ENCODE data around the gene TAF1B. TPM values are rescaled to one million over a fixed set of nuclear protein-coding genes. Genes with fewer than 3 reads are reported as not detected.

TAF1B gene
- total RNA-seq, 1 donor from 2014 or later = 86.3 TPM

GRCh38 chr2:9949239-9949991 lies 106.1 kb downstream of the TAF1B start:
- H3F3A ChIP-seq (ENCODE audit: low read depth) = peaks cover 8% of the 10 kb centered on the region
- no peak overlapping the region for H3K9ac ChIP-seq
- no peak overlapping the region for H2AFZ ChIP-seq (replicated peaks)
- Mint-ChIP-seq H3K4me3 (peak overlapping the region; percentile 75), H3K27me3 (ENCODE audit: insufficient read depth, low read depth) (peaks cover 35% of the 10 kb centered on the region), H3K4me1 (peaks cover 3% of the 10 kb centered on the region), H3K27ac (no peak overlapping the region), H3K36me3 (no peaks in the 10 kb centered on the region), H3K9me3 (no peaks in the 10 kb centered on the region)
- no peak overlapping the region for H3K4me3 ChIP-seq
- H3K27ac ChIP-seq = no peak overlapping the region
- no peaks in the 10 kb centered on the region for H3K79me2 ChIP-seq (ENCODE audit: low read depth)
- TF ChIP-seq EZH2phosphoT487 (IDR thresholded peaks at IDR 0.05) = no peak
- no peak for TF ChIP-seq EZH2 (IDR thresholded peaks at IDR 0.05)
- no peak for TF ChIP-seq CTCF (IDR thresholded peaks at IDR 0.05)
- H3K4me1 ChIP-seq = peaks cover 5% of the 10 kb centered on the region
- H3K36me3 ChIP-seq = no peaks in the 10 kb centered on the region
- no peak for DNase-seq (ENCODE audit: low spot score)
- H3K27me3 ChIP-seq = peaks cover 64% of the 10 kb centered on the region
- no peak overlapping the region for H3K4me2 ChIP-seq
- H4K20me1 ChIP-seq (ENCODE audit: low read depth) = peaks cover 7% of the 10 kb centered on the region
- no peaks in the 10 kb centered on the region for H3K9me3 ChIP-seq (ENCODE audit: low read depth)

- Mint-ChIP-seq H3K4me3 (peak overlapping the region; percentile 75), H3K9me3 (no peaks in the 10 kb centered on the region), H3K4me1 (peaks cover 3% of the 10 kb centered on the region), H3K36me3 (no peaks in the 10 kb centered on the region), H3K27me3 (ENCODE audit: insufficient read depth, low read depth) (peaks cover 34% of the 10 kb centered on the region), H3K27ac (no peak overlapping the region)
- H3K27ac ChIP-seq = no peak overlapping the region
- H3K4me1 ChIP-seq = peaks cover 5% of the 10 kb centered on the region
- H3K36me3 ChIP-seq = no peaks in the 10 kb centered on the region
- H3K9me3 ChIP-seq (ENCODE audit: low read depth) = no peaks in the 10 kb centered on the region
- no peak overlapping the region for H3K9ac ChIP-seq
- no peak overlapping the region for H3K4me3 ChIP-seq
- H3K27me3 ChIP-seq = peaks cover 63% of the 10 kb centered on the region
- H3K79me2 ChIP-seq (ENCODE audit: low read depth) = no peaks in the 10 kb centered on the region
- H4K20me1 ChIP-seq (ENCODE audit: low read depth) = peaks cover 7% of the 10 kb centered on the region
- peaks cover 8% of the 10 kb centered on the region for H3F3A ChIP-seq (ENCODE audit: low read depth)
- no peak overlapping the region for H3K4me2 ChIP-seq
- TF ChIP-seq EZH2 (IDR thresholded peaks at IDR 0.05) (no peak), CTCF (IDR thresholded peaks at IDR 0.05) (no peak), EZH2phosphoT487 (IDR thresholded peaks at IDR 0.05) (no peak)
- peak overlapping the region; percentile 92 for H2AFZ ChIP-seq (replicated peaks)
- DNase-seq (ENCODE audit: low spot score) = no peak
Measured at GRCh38 chr2:9949992-9950520, 106.8 kb downstream of the TAF1B start.

GRCh38 chr2:9950521-9951271 lies 107.4 kb downstream of the TAF1B start:
- TF ChIP-seq EZH2 (IDR thresholded peaks at IDR 0.05) (peak; percentile 67), EZH2phosphoT487 (IDR thresholded peaks at IDR 0.05) (no peak)
- Histone ChIP-seq H3K36me3 (no peaks in the 10 kb centered on the region), H3K4me1 (peaks cover 5% of the 10 kb centered on the region), H3K27ac (no peak overlapping the region), H3K79me2 (ENCODE audit: low read depth) (no peaks in the 10 kb centered on the region), H3K9me3 (ENCODE audit: low read depth) (no peaks in the 10 kb centered on the region), H3K4me2 (peak overlapping the region; percentile 89), H3K9ac (no peak overlapping the region), H2AFZ (replicated peaks) (peak overlapping the region; percentile 92), H4K20me1 (ENCODE audit: low read depth) (peaks cover 7% of the 10 kb centered on the region), H3F3A (ENCODE audit: low read depth) (peaks cover 8% of the 10 kb centered on the region), H3K4me3 (peak overlapping the region; percentile 76), H3K27me3 (peaks cover 61% of the 10 kb centered on the region)
- H3K4me1 Mint-ChIP-seq = peaks cover 3% of the 10 kb centered on the region
- H3K27ac Mint-ChIP-seq = no peak overlapping the region
- H3K36me3 Mint-ChIP-seq = no peaks in the 10 kb centered on the region
- peak overlapping the region; percentile 83 for H3K4me3 Mint-ChIP-seq
- peak; percentile 74 for DNase-seq (ENCODE audit: low spot score)
- H3K9me3 Mint-ChIP-seq = no peaks in the 10 kb centered on the region
- H3K27me3 Mint-ChIP-seq (ENCODE audit: insufficient read depth, low read depth) = peaks cover 34% of the 10 kb centered on the region

Data from neural progenitor cell (in vitro differentiated cells).